Measurements from ENCODE around the gene MOB3B. TPM values are rescaled to one million over a fixed set of nuclear protein-coding genes. Genes with fewer than 3 reads are reported as not detected.

MOB3B gene
- total RNA-seq, 6 experiments from 2014 or later, result not detected

DNA sequence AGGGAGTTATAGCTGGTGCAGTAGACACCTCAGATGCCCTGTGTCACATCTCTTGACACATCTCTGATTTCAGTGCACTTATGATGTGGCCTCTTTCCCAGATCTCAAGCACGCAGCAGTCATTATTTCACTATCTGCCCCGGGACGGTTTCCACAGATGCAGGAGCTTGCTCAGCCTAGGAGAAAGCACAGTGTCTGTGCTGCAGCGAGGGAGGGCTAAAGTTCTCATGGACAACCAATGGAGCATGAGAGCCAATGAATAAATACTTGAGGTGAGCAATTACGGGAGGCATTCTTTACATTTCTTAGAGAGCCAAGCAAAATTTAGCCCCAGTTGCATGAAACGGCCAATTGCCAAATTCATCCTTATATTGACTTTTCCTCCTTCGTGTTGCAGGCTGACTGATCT is 7.4 kb upstream of the MOB3B start:
- peaks cover 7% of the 10 kb centered on the region; the same call in 1 of the 2 replicates for H3K27me3 Mint-ChIP-seq (ENCODE audit: insufficient read depth)
- H3K36me3 Mint-ChIP-seq (ENCODE audit: low read depth), result no peaks in the 10 kb centered on the region
- no peak overlapping the region for H3K27ac Mint-ChIP-seq
- TF ChIP-seq, protein P1, sequence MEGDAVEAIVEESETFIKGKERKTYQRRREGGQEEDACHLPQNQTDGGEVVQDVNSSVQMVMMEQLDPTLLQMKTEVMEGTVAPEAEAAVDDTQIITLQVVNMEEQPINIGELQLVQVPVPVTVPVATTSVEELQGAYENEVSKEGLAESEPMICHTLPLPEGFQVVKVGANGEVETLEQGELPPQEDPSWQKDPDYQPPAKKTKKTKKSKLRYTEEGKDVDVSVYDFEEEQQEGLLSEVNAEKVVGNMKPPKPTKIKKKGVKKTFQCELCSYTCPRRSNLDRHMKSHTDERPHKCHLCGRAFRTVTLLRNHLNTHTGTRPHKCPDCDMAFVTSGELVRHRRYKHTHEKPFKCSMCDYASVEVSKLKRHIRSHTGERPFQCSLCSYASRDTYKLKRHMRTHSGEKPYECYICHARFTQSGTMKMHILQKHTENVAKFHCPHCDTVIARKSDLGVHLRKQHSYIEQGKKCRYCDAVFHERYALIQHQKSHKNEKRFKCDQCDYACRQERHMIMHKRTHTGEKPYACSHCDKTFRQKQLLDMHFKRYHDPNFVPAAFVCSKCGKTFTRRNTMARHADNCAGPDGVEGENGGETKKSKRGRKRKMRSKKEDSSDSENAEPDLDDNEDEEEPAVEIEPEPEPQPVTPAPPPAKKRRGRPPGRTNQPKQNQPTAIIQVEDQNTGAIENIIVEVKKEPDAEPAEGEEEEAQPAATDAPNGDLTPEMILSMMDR (IDR thresholded peaks at IDR 0.05), result no peak
- H3K4me1 Mint-ChIP-seq (ENCODE audit: low read depth), result peaks cover 18% of the 10 kb centered on the region
- H3K9me3 Mint-ChIP-seq, result no peaks in the 10 kb centered on the region
- no peak overlapping the region for H3K4me3 Mint-ChIP-seq
- DNase-seq, result no peak

DNA sequence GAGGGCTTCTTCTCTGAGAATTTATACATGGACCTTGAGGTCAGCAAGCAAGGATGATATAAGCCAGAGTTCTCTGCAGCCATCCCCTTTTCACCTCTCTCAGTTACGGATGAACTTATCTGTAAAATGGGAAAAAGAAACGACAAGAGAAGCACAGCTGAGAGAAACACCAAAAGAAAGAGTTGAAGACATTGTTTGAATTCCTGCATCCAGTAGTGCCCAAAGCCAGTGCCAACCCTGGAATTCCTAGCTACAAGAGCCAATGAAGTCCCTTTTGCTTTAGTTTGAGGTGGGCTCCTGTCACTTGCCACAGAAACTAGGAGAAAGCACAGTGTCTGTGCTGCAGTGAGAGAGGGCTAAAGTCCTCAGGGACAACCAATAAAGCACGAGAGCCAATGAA is 6.6 kb upstream of the MOB3B start:
- Mint-ChIP-seq H3K4me3 (no peak overlapping the region), H3K9me3 (no peaks in the 10 kb centered on the region)

GRCh38 chr9:27535701-27536118 is 6.1 kb upstream of the MOB3B start:
- Mint-ChIP-seq H3K4me3 (no peak overlapping the region), H3K27me3 (ENCODE audit: insufficient read depth) (peaks cover 12% of the 10 kb centered on the region), H3K9me3 (no peaks in the 10 kb centered on the region), H3K4me1 (ENCODE audit: low read depth) (peaks cover 14% of the 10 kb centered on the region), H3K36me3 (ENCODE audit: low read depth) (no peaks in the 10 kb centered on the region), H3K27ac (no peak overlapping the region)
- TF ChIP-seq, protein P1 (IDR thresholded peaks at IDR 0.05), result peak; percentile 28; the same call in 1 of the 2 replicates
- DNase-seq, result no peak

More for the DNA sequence above, 6.6 kb upstream of the MOB3B start:
- peaks cover 9% of the 10 kb centered on the region; the same call in 1 of the 2 replicates for H3K27me3 Mint-ChIP-seq (ENCODE audit: insufficient read depth)
- H3K27ac Mint-ChIP-seq, result no peak overlapping the region
- TF ChIP-seq, protein P1 (IDR thresholded peaks at IDR 0.05), result no peak
- peaks cover 18% of the 10 kb centered on the region for H3K4me1 Mint-ChIP-seq (ENCODE audit: low read depth)
- no peaks in the 10 kb centered on the region for H3K36me3 Mint-ChIP-seq (ENCODE audit: low read depth)
- DNase-seq, result no peak

- no peak overlapping the region for H3K4me3 Mint-ChIP-seq
- H3K4me1 Mint-ChIP-seq (ENCODE audit: low read depth), result peaks cover 4% of the 10 kb centered on the region
- H3K9me3 Mint-ChIP-seq, result no peaks in the 10 kb centered on the region
- DNase-seq, result no peak
- H3K27ac Mint-ChIP-seq, result no peak overlapping the region
- no peaks in the 10 kb centered on the region for H3K36me3 Mint-ChIP-seq (ENCODE audit: low read depth)
- TF ChIP-seq, protein P1 (IDR thresholded peaks at IDR 0.05), result no peak
- H3K27me3 Mint-ChIP-seq (ENCODE audit: insufficient read depth), result peaks cover 15% of the 10 kb centered on the region
These were observed 5.1 kb upstream of the MOB3B start for GRCh38 chr9:27534658-27535209.

- DNase-seq, result no peak
- no peak overlapping the region for H3K4me3 Mint-ChIP-seq
- H3K4me1 Mint-ChIP-seq (ENCODE audit: low read depth), result no peaks in the 10 kb centered on the region
- H3K27me3 Mint-ChIP-seq (ENCODE audit: insufficient read depth), result peaks cover 16% of the 10 kb centered on the region
- H3K27ac Mint-ChIP-seq, result no peak overlapping the region
- no peaks in the 10 kb centered on the region for H3K36me3 Mint-ChIP-seq (ENCODE audit: low read depth)
- H3K9me3 Mint-ChIP-seq, result no peaks in the 10 kb centered on the region
- TF ChIP-seq, protein P1 (IDR thresholded peaks at IDR 0.05), result no peak
These were observed 4.5 kb upstream of the MOB3B start for GRCh38 chr9:27534131-27534530.

Measured in HFFc6 (cell line).